GM12878 (cell line): ENCODE measurements around the gene UTP3.

Experiments used
- CBX3 ChIP-seq: fragments of 200-600 bp; sonication (generic); IDR thresholded peaks from 2 replicates; pipeline ENCODE4 v1.6.1; 2016; ENCODE audit warnings: low read depth, borderline replicate concordance
- JUND ChIP-seq: IDR thresholded peaks from 2 replicates; pipeline ENCODE4 v1.6.1; 2012; ENCODE audit warnings: low read depth, mild to moderate bottlenecking, low read length, improper control_type of control experiment, moderate library complexity
- POLR2A ChIP-seq: IDR thresholded peaks from 2 replicates; pipeline ENCODE4 v1.6.1; 2011; ENCODE audit warnings: low read depth, mild to moderate bottlenecking, low read length
- SMC3 ChIP-seq: IDR thresholded peaks from 2 replicates; pipeline ENCODE4 v1.6.1; 2011; ENCODE audit warnings: low read length, improper control_type of control experiment, borderline replicate concordance
- TF ChIP-seq, protein P1 (sequence below): IDR thresholded peaks from 2 replicates; pipeline ENCODE4 v1.6.1; 2012; ENCODE audit warnings: low read depth, low read length, improper control_type of control experiment

DNA sequence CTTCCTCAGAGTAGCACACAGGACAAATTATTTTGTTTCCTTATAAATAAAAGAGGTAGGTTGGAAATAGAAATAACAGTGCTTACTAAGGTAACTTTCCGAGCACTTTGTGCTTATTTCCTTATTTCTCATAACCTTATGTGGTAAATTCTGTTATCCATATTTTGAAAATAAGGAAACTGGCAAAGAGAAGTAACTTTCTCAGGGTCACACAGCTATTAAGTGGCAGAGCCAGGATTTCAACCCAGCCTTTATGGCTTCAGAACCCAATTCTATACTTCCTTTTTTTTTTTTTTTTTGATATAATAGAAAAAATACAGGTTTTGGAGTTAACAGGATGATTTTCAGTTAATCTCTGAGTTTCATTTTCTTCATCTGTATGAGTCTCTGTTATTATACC lies 3.3 kb downstream of the UTP3 start:
- TF ChIP-seq, protein P1, sequence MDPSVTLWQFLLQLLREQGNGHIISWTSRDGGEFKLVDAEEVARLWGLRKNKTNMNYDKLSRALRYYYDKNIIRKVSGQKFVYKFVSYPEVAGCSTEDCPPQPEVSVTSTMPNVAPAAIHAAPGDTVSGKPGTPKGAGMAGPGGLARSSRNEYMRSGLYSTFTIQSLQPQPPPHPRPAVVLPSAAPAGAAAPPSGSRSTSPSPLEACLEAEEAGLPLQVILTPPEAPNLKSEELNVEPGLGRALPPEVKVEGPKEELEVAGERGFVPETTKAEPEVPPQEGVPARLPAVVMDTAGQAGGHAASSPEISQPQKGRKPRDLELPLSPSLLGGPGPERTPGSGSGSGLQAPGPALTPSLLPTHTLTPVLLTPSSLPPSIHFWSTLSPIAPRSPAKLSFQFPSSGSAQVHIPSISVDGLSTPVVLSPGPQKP: no peak
- no peak for TF ChIP-seq CBX3
- TF ChIP-seq SMC3: no peak
- TF ChIP-seq JUND: no peak
- TF ChIP-seq POLR2A: no peak
